SU-DHL-6 (cell line): Measurements from ENCODE around the gene NUPR1.

Experiments
- CTCF ChIP-seq: fragments of 200-600 bp; sonication (generic); IDR thresholded peaks from one replicate; pipeline ENCODE4 v1.5.1; 2017; ENCODE audit warnings: antibody characterized with exemption, mild to moderate bottlenecking, low read length, moderate library complexity; ENCODE audit not compliant: insufficient read depth, poor library complexity, severe bottlenecking
- EZH2phosphoT487 ChIP-seq: fragments of 200-600 bp; sonication (generic), shearing (Covaris generic); conservative IDR thresholded peaks from 2 replicates; pipeline ENCODE4 v1.6.1; 2018; ENCODE audit warnings: mild to moderate bottlenecking, antibody characterized with exemption, low read length, moderate library complexity, mixed read lengths

DNA sequence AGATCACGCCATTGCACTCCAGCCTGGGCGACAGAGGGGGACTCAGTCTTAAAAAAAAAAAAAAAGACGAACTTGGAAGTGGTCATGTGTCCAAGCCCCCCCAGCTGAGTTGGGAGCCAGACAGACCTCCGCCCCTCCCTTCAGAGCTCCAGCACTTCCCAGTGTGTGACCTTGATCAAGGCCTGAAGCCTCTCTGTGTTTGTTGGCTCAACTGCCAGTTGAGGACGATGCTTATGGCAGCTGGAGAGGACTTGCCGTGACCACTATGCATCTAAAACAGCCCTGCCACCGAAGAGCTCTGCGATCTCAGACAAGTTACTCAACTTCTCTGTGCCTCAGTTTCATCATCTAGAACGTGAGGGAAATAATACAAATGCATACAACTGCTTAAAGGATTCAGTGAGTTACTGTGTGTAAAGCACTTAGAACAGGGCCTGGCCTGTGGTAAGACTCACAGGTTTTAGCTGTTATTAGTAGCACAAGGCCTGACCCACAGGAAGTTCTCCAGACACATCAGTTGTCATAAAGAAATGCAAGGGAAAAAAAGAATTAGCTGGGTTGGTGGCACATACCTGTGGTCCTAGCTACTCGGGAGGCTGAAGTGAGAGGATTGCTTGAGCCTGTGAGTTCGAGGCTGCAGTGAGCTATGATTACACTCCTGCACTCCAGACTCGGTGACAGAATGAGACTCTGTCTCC, 25.1 kb downstream of the NUPR1 start:
- no peak for TF ChIP-seq CTCF
- no peak for TF ChIP-seq EZH2phosphoT487
